SK-N-SH (cell line): Measurements from ENCODE around the gene ALOX5AP. TPM values are rescaled to one million over a fixed set of nuclear protein-coding genes. Genes with fewer than 3 reads are reported as not detected.

Source experiments
- CTCF ChIA-PET: fragments of 300-600, 350-600 bp; formaldehyde crosslinking; extraction: SDS; loops from one replicate; lab custom pipeline; 2021; lab: Yijun Ruan, JAX
- POLR2A ChIA-PET: fragments of 350-600 bp; sonication (Branson Sonifier 250); formaldehyde crosslinking; extraction: SDS; loops from one replicate; lab custom pipeline; 2020; ENCODE audit warnings: antibody characterized with exemption, inconsistent platforms; lab: Yijun Ruan, JAX
- DNase-seq: peaks from one replicate; pipeline ENCODE4 v3.0.0; 2012
- H2AFZ ChIP-seq: fragments of 200-600 bp; sonication (generic); 2 replicates; pipeline ENCODE4 v1.8.1; 2016; ENCODE audit warnings: antibody characterized with exemption, mild to moderate bottlenecking, low read depth
- H3F3A ChIP-seq: fragments of 200-600 bp; sonication (generic); replicated peaks from 2 replicates; pipeline ENCODE3; 2016; ENCODE audit warnings: antibody characterized with exemption, mild to moderate bottlenecking; ENCODE audit not compliant: insufficient read depth
- H3K27ac ChIP-seq, 2 experiments: fragments of 200-500 bp in 1 of 2; fragments of 200-600 bp in 1 of 2; sonication (Bioruptor generic) in 1 of 2; sonication (generic), shearing (Covaris generic) in 1 of 2; 2 replicates each; pipeline versions ENCODE4 v1.5.1 to v1.6.1; 2014 to 2016; ENCODE audit warnings: low read depth in 2 of 2, inconsistent platforms in 1 of 2, low read length in 1 of 2, mild to moderate bottlenecking in 1 of 2, mixed read lengths in 1 of 2
- H3K27me3 ChIP-seq: fragments of 200-600 bp; sonication (generic), shearing (Covaris generic); 2 replicates; pipeline ENCODE4 v1.6.1; 2016; ENCODE audit warnings: mixed run types; ENCODE audit not compliant: insufficient read depth
- H3K36me3 ChIP-seq, 2 experiments: fragments of 200-500 bp in 1 of 2; fragments of 200-600 bp in 1 of 2; sonication (Bioruptor generic) in 1 of 2; sonication (generic) in 1 of 2; replicated peaks in 1 of 2; 2 replicates each; pipeline versions ENCODE3 to v1.5.1; 2014 to 2016; ENCODE audit warnings: low read length in 1 of 2, mild to moderate bottlenecking in 1 of 2; ENCODE audit not compliant: insufficient read depth in 2 of 2, control insufficient read depth in 1 of 2
- H3K4me1 ChIP-seq, 2 experiments: fragments of 200-500 bp in 1 of 2; fragments of 200-600 bp in 1 of 2; sonication (Bioruptor generic) in 1 of 2; sonication (generic), shearing (Covaris generic) in 1 of 2; 2 replicates each; pipeline versions ENCODE4 v1.5.1 to v1.6.1; 2014 to 2016; ENCODE audit warnings: low read depth in 1 of 2, low read length in 1 of 2, mixed run types in 1 of 2; ENCODE audit not compliant: insufficient read depth in 2 of 2, control insufficient read depth in 1 of 2
- H3K4me2 ChIP-seq: fragments of 200-600 bp; sonication (generic), shearing (Covaris generic); 2 replicates; pipeline ENCODE4 v1.6.1; 2017; ENCODE audit warnings: mixed run types
- H3K4me3 ChIP-seq, 2 experiments: fragments of 200-500 bp in 1 of 2; fragments of 200-600 bp in 1 of 2; sonication (Bioruptor generic) in 1 of 2; sonication (generic), shearing (Covaris generic) in 1 of 2; 2 replicates each; pipeline versions ENCODE4 v1.5.1 to v1.8.1; 2014 to 2016; ENCODE audit warnings: low read depth in 2 of 2, inconsistent platforms in 1 of 2, low read length in 1 of 2, mild to moderate bottlenecking in 1 of 2, mixed read lengths in 1 of 2, moderate library complexity in 1 of 2
- H3K79me2 ChIP-seq: fragments of 200-600 bp; sonication (generic); 2 replicates; pipeline ENCODE4 v1.8.1; 2017; ENCODE audit warnings: mild to moderate bottlenecking; ENCODE audit not compliant: insufficient read depth
- H3K9ac ChIP-seq: fragments of 200-600 bp; sonication (generic); 2 replicates; pipeline ENCODE4 v1.6.1; 2017; ENCODE audit warnings: mixed run types
- H3K9me2 ChIP-seq: fragments of 200-600 bp; sonication (generic); 2 replicates; pipeline ENCODE4 v1.6.1; 2017; ENCODE audit warnings: mixed run types
- H3K9me3 ChIP-seq: fragments of 200-600 bp; sonication (generic); 2 replicates; pipeline ENCODE4 v1.6.1; 2017; ENCODE audit warnings: mixed run types, mild to moderate bottlenecking, moderate library complexity
- H4K20me1 ChIP-seq: fragments of 200-600 bp; sonication (generic); 2 replicates; pipeline ENCODE4 v1.6.1; 2017; ENCODE audit warnings: mild to moderate bottlenecking, mixed run types; ENCODE audit not compliant: insufficient read depth
- ELF1 ChIP-seq: IDR thresholded peaks from 2 replicates; pipeline ENCODE4 v1.4.0; 2012
- EP300 ChIP-seq, 2 experiments: IDR thresholded peaks; 2 replicates each; pipeline versions ENCODE4 v1.4.0 to v1.6.1; 2012; ENCODE audit warnings: borderline replicate concordance in 1 of 2, low read depth in 1 of 2, low read length in 1 of 2
- FOSL2 ChIP-seq: IDR thresholded peaks from 2 replicates; pipeline ENCODE4 v1.4.0; 2012; ENCODE audit warnings: low read depth, mild to moderate bottlenecking, moderate library complexity, borderline replicate concordance
- FOXJ3 ChIP-seq: sonication (generic); formaldehyde crosslinking; IDR thresholded peaks from 2 replicates; pipeline ENCODE4 v1.5.1; 2020; ENCODE audit warnings: mild to moderate bottlenecking, missing genetic modification reagents
- GATA2 ChIP-seq: sonication (generic); formaldehyde crosslinking; IDR thresholded peaks from 2 replicates; pipeline ENCODE4 v1.5.0; 2020; ENCODE audit warnings: mild to moderate bottlenecking, missing genetic modification reagents
- IRF3 ChIP-seq: fragments of 150-350 bp; IDR thresholded peaks from 2 replicates; pipeline ENCODE4 v1.6.1; 2016; ENCODE audit warnings: mild to moderate bottlenecking, low read depth, low read length
- MEF2A ChIP-seq: IDR thresholded peaks from 2 replicates; pipeline ENCODE4 v1.4.0; 2012; ENCODE audit warnings: low read depth, borderline replicate concordance
- RAD21 ChIP-seq: IDR thresholded peaks from 2 replicates; pipeline ENCODE4 v1.6.1; 2012; ENCODE audit warnings: mild to moderate bottlenecking, low read length
- RFX5 ChIP-seq: IDR thresholded peaks from 2 replicates; pipeline ENCODE4 v1.6.1; 2012; ENCODE audit warnings: mild to moderate bottlenecking, improper control_type of control experiment, low read length
- TAF1 ChIP-seq: IDR thresholded peaks from 2 replicates; pipeline ENCODE4 v1.6.1; 2012; ENCODE audit warnings: low read depth, mild to moderate bottlenecking, low read length, moderate library complexity, borderline replicate concordance
- TCF12 ChIP-seq: IDR thresholded peaks from 2 replicates; pipeline ENCODE4 v1.4.0; 2012
- YY1 ChIP-seq: IDR thresholded peaks from 2 replicates; pipeline ENCODE4 v1.4.0; 2012; ENCODE audit warnings: low read depth, mild to moderate bottlenecking
- ZBTB33 ChIP-seq: IDR thresholded peaks from 2 replicates; pipeline ENCODE4 v1.4.0; 2012; ENCODE audit warnings: low read depth, borderline replicate concordance
- WGBS: methylation state at CpG from one replicate; pipeline ENCODE4 v1.1.6; 2017; ENCODE audit warnings: low lambda C conversion rate; 5-methylcytosine and 5-hydroxymethylcytosine counted together
- polyA plus RNA-seq, 3 experiments: library from polyadenylated mRNA; depleted of rRNA; stranded (reverse); fragments of >200 nt; gene quantifications; 2 replicates each; pipeline ENCODE4 v1.2.3, GENCODE V29; 2012
- TF ChIP-seq, protein P1 (sequence below): IDR thresholded peaks from 2 replicates; pipeline ENCODE4 v1.4.0; 2012; ENCODE audit warnings: low read depth, borderline replicate concordance
- TF ChIP-seq, protein P2 (sequence below): fragments of 150-350 bp; IDR thresholded peaks from 2 replicates; pipeline ENCODE4 v1.6.1; 2017; ENCODE audit warnings: antibody characterized with exemption, low read length, low read depth, borderline replicate concordance

Gene ALOX5AP
- polyA plus RNA-seq, 1 of the 3 experiments (the other 2 are of a cell fraction): 1.3 TPM

GRCh38 chr13:30726192-30726591 is 9.2 kb upstream of the ALOX5AP start:
- Histone ChIP-seq H3K4me2 (no peak overlapping the region), H3K4me3 (no peak overlapping the region), H2AFZ (no peak overlapping the region), H3K79me2 (no peaks in the 10 kb centered on the region), H4K20me1 (no peaks in the 10 kb centered on the region), H3K27me3 (no peaks in the 10 kb centered on the region), H3F3A (peaks cover 9% of the 10 kb centered on the region), H3K36me3 (no peaks in the 10 kb centered on the region), H3K4me1 (no peaks in the 10 kb centered on the region; a peak in 1 of 4 replicates), H3K9me3 (no peaks in the 10 kb centered on the region), H3K27ac (no peak overlapping the region), H3K9ac (no peak overlapping the region), H3K9me2 (no peaks in the 10 kb centered on the region)
- no peak for TF ChIP-seq EP300 (IDR thresholded peaks at IDR 0.05; ENCODE audit: borderline replicate concordance in 1 of 2, low read depth in 1 of 2, low read length in 1 of 2)
- TF ChIP-seq TAF1: no peak
- no peak for TF ChIP-seq MEF2A
- no peak for TF ChIP-seq FOXJ3 (CRISPR knock-in tag)
- no peak for TF ChIP-seq ZBTB33
- no peak for TF ChIP-seq GATA2 (CRISPR knock-in tag)
- TF ChIP-seq RAD21: no peak
- no peak for TF ChIP-seq IRF3
- TF ChIP-seq RFX5: no peak
- TF ChIP-seq, protein P1, sequence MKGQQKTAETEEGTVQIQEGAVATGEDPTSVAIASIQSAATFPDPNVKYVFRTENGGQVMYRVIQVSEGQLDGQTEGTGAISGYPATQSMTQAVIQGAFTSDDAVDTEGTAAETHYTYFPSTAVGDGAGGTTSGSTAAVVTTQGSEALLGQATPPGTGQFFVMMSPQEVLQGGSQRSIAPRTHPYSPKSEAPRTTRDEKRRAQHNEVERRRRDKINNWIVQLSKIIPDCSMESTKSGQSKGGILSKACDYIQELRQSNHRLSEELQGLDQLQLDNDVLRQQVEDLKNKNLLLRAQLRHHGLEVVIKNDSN: no peak
- no peak for TF ChIP-seq YY1
- TF ChIP-seq ELF1: no peak
- TF ChIP-seq FOSL2: no peak
- TF ChIP-seq, protein P2, sequence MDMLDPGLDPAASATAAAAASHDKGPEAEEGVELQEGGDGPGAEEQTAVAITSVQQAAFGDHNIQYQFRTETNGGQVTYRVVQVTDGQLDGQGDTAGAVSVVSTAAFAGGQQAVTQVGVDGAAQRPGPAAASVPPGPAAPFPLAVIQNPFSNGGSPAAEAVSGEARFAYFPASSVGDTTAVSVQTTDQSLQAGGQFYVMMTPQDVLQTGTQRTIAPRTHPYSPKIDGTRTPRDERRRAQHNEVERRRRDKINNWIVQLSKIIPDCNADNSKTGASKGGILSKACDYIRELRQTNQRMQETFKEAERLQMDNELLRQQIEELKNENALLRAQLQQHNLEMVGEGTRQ: no peak
- no peak for TF ChIP-seq TCF12
- POLR2A ChIA-PET: no interaction called here
- WGBS: 88% methylated on average over 1 of the region's 1 CpG
- CTCF ChIA-PET: no interaction called here
- no peak for DNase-seq
